GM12892 (cell line): ENCODE data around the gene RFX3.

Experiments
- POLR2A ChIP-seq: IDR thresholded peaks from 2 replicates; pipeline ENCODE4 v1.6.1; 2011; ENCODE audit warnings: low read depth, low read length, control low read depth
- POLR2AphosphoS5 ChIP-seq: IDR thresholded peaks from 2 replicates; pipeline ENCODE4 v1.6.1; 2011; ENCODE audit warnings: low read depth, low read length, control low read depth
- TAF1 ChIP-seq: IDR thresholded peaks from 2 replicates; pipeline ENCODE4 v1.6.1; 2011; ENCODE audit warnings: low read depth, mild to moderate bottlenecking, control low read depth, low read length, borderline replicate concordance

DNA sequence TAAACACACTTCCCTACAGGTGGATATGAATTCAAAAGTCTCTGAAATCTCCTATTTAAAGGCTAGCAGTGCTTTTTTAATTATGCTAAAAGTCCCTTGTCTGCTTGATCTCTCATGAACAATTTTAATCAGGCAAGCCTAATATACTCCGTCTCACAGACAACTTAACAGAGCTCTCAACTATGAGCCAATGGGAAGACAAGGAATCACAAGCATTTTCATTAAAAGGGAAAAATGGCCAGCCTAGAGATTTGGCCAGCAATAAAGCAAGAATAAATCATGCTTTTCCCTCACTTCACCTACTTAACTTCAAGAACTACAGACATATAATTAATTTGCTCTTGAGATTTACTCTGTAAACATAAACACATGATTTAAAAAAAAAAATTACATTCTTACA is 78.0 kb downstream of the RFX3 start:
- no peak for TF ChIP-seq TAF1
- no peak for TF ChIP-seq POLR2A
- TF ChIP-seq POLR2AphosphoS5, result no peak
